Measurements from ENCODE around the gene PSMG3. TPM values are rescaled to one million over a fixed set of nuclear protein-coding genes. Genes with fewer than 3 reads are reported as not detected.
A peak's percentile ranks its signal among the peaks of the same experiment; 100 is the strongest.

Gene PSMG3
- total RNA-seq, 1 donor from 2014 or later: 79.8 TPM

DNA sequence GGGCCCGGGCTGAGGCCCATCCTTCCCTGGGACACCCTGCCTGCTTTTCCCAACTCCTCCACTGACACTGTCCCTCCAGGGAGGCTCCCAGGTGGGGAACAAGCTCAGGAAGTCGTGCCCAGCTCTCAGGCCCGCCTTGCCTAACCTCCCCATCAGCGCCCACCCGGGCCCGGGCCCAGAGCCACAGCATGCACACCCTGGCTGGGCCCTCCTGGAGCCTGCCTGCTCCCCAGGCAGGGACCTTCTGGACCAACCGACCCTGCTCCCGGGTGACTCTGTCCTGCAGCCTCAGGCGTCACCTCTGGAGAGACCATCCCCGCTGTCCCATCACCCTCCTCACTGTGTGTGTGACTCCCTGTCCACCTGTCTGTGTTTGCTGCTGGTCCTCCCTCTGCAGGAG lies 12.1 kb downstream of the PSMG3 start:
- H3K36me3 ChIP-seq (ENCODE audit: control insufficient read depth, insufficient read depth, low read length): no peaks in the 10 kb centered on the region
- DNase-seq (ENCODE audit: low read depth): no peak
- TF ChIP-seq, protein P1, sequence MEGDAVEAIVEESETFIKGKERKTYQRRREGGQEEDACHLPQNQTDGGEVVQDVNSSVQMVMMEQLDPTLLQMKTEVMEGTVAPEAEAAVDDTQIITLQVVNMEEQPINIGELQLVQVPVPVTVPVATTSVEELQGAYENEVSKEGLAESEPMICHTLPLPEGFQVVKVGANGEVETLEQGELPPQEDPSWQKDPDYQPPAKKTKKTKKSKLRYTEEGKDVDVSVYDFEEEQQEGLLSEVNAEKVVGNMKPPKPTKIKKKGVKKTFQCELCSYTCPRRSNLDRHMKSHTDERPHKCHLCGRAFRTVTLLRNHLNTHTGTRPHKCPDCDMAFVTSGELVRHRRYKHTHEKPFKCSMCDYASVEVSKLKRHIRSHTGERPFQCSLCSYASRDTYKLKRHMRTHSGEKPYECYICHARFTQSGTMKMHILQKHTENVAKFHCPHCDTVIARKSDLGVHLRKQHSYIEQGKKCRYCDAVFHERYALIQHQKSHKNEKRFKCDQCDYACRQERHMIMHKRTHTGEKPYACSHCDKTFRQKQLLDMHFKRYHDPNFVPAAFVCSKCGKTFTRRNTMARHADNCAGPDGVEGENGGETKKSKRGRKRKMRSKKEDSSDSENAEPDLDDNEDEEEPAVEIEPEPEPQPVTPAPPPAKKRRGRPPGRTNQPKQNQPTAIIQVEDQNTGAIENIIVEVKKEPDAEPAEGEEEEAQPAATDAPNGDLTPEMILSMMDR (IDR thresholded peaks at IDR 0.05; ENCODE audit: insufficient read depth, low read length, poor library complexity, severe bottlenecking): no peak
- H3K27me3 ChIP-seq (ENCODE audit: control insufficient read depth, insufficient read depth, low read length): peaks cover 4% of the 10 kb centered on the region
- no peak overlapping the region for H3K4me3 ChIP-seq (ENCODE audit: low read depth, low read length)

DNA sequence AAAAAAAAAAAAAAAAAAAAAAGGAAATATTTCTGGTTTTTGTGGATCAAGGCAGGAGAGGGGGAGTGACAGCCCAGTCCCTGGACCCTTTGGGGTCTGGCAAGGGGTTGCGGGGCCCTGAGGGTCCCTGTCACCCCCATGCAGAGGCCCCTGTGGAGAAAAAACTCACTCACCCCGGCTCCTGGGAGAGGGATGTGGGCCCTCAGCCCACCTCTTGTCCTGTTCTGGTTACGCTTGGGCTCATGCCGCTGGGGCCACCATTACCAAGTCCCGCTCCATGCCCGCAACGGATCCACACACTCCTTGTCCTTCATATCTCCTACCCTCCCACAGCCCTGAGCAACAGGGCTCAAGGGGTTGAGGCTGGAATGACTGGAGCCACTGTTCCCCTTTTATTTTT lies 12.8 kb downstream of the PSMG3 start:
- no peak for DNase-seq (ENCODE audit: low read depth)
- Histone ChIP-seq H3K4me3 (ENCODE audit: low read depth, low read length) (no peak overlapping the region), H3K27me3 (ENCODE audit: control insufficient read depth, insufficient read depth, low read length) (peaks cover 4% of the 10 kb centered on the region), H3K36me3 (ENCODE audit: control insufficient read depth, insufficient read depth, low read length) (no peaks in the 10 kb centered on the region)
- TF ChIP-seq, protein P1 (IDR thresholded peaks at IDR 0.05; ENCODE audit: insufficient read depth, low read length, poor library complexity, severe bottlenecking): no peak

DNA sequence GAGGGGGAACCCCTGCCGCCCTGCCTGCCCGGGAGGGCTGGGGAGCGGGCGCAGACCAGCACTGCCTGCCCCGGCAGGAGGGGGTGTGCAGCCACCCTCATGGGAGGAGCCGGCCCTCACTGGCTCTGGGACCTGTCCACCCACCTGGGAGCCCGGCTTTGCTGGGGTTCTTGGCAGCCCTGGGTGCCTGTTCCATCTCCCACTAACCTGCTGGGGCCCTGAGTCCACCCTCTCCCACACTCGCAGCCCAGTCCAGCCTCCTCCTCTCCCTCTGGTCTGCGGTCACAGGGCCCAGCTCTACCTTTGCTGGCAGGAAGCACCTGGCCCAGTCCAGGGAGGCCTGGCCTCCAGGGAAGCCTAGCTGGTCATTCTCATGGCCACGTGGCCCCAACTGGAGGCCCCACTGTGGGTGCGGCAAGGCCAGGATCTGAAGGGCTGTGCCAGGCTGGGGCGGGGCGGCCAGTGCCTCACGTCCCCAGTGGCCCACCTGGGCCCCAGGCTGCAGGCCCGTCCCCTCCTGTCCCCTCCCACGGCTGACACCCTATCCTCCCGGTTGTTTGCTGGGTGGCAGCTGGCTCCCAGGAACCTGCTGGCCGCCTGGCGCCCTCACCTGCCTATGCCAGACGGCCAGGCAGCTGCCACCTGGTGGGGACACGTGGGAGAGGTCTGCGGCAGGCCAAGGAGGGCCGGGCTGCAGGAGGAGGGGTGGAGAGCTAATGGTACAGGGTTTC lies 13.9 kb downstream of the PSMG3 start, which contains the start of gene TMEM184A:
TMEM184A (minus strand) TSS at position 393 of the 731 bp plus-strand sequence. CDS start 721 bp downstream, outside the sequence.
- DNase-seq (ENCODE audit: low read depth): peak; percentile 41
- no peak within 1 kb of the TSS for H3K4me3 ChIP-seq (ENCODE audit: low read depth, low read length)
- H3K27me3 ChIP-seq (ENCODE audit: control insufficient read depth, insufficient read depth, low read length): peaks cover 2% of the 10 kb centered on the region

DNA sequence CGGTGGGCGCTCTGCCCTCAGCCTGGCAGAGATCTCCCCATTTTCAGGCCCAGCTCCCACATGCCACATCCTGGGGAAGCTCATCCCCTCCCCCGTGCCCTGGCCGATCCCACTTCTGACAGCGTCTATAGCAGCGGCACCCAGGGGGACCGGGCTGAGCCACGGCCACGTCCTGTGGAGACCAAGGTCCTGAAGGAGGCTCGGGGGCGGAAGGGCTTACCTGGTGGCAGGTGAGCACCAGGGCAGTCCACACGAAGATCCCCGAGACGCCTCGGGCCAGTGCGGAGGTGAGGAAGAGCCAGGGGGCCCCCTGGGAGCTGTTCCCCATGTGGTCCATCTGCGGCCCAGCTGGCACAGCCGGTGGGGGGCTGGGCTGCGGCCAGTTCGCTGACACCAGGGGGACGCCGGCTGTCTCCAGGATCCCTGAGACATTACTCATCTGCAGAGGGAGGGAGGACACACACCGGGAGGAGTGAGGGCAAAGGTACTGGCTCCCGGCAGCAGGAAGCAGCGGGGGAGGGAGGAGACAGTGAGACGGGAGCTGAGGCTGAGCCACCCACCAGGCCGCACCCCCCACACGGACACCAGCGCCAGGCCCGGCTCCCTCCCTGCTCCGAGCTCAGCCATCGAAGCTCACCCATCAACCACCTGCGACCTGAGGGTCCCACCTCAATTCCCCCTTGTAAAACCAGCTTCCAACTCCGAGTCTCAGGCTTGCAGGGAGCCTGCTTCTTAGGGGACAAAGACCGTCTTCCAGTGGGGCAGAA lies 14.6 kb downstream of the PSMG3 start:
- Histone ChIP-seq H3K27me3 (ENCODE audit: control insufficient read depth, insufficient read depth, low read length) (no peaks in the 10 kb centered on the region), H3K4me3 (ENCODE audit: low read depth, low read length) (no peak overlapping the region), H3K36me3 (ENCODE audit: control insufficient read depth, insufficient read depth, low read length) (no peaks in the 10 kb centered on the region)
- peak; percentile 82 for DNase-seq (ENCODE audit: low read depth)
- TF ChIP-seq, protein P1 (IDR thresholded peaks at IDR 0.05; ENCODE audit: insufficient read depth, low read length, poor library complexity, severe bottlenecking): no peak

More for the DNA sequence above, 13.9 kb downstream of the PSMG3 start, which contains the start of gene TMEM184A:
- no peaks in the 10 kb centered on the region for H3K36me3 ChIP-seq (ENCODE audit: control insufficient read depth, insufficient read depth, low read length)
- TF ChIP-seq, protein P1 (IDR thresholded peaks at IDR 0.05; ENCODE audit: insufficient read depth, low read length, poor library complexity, severe bottlenecking): peak; percentile 82

DNA sequence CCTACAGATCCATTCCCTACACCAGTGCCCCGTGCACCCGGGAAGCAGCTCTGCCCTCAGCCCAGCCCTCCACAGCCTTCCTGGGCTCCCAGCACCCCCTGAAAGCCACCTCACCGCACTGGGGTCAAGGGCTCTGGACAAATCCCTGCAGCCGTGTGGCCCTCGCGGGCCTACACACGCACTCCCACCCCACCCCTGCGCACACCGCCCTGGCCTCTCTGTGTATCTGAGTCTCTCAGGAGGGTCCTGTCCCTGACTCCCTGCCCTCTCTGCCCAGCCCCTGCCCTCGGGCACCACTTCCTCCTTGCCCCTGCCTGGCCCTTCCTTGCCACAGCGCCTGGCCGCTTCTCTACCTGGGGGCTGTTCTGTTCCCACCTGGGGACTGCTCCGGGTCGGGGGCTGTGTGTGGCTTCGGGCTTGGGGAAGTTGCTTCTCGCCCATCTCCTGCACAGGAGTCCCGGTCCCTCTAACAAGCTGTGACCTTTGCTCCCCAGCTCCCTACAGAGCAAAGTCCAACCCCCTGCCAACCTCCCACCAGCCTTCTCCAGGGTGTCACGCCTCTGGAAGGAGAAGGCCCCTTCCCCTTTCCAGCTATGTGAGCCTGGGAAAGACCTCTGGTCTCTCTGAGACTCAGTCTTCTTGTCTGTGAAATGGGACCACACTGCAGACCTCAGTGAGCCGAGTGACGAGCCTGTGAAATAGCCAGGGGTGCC lies 15.3 kb downstream of the PSMG3 start:
- TF ChIP-seq, protein P1 (IDR thresholded peaks at IDR 0.05; ENCODE audit: insufficient read depth, low read length, poor library complexity, severe bottlenecking): no peak
- Histone ChIP-seq H3K27me3 (ENCODE audit: control insufficient read depth, insufficient read depth, low read length) (no peaks in the 10 kb centered on the region), H3K4me3 (ENCODE audit: low read depth, low read length) (no peak overlapping the region), H3K36me3 (ENCODE audit: control insufficient read depth, insufficient read depth, low read length) (no peaks in the 10 kb centered on the region)
- no peak for DNase-seq (ENCODE audit: low read depth)

Data from kidney epithelial cell (primary cell).